HL-60 (cell line): ENCODE measurements around the gene AGL.

Source experiments
- GABPA ChIP-seq: IDR thresholded peaks from 2 replicates; pipeline ENCODE4 v1.6.1; 2012; ENCODE audit warnings: low read depth
- POLR2AphosphoS5 ChIP-seq: IDR thresholded peaks from 2 replicates; pipeline ENCODE4 v1.6.1; 2012; ENCODE audit warnings: low read depth
- TF ChIP-seq, protein P1 (sequence below): IDR thresholded peaks from one replicate; pipeline ENCODE4 v1.5.1; 2011; ENCODE audit warnings: low read length, control low read depth, inconsistent platforms; ENCODE audit not compliant: insufficient read depth
- TF ChIP-seq, protein P2 (sequence below): IDR thresholded peaks from 2 replicates; pipeline ENCODE4 v1.6.1; 2012; ENCODE audit warnings: low read depth; ENCODE audit not compliant: insufficient replicate concordance

DNA sequence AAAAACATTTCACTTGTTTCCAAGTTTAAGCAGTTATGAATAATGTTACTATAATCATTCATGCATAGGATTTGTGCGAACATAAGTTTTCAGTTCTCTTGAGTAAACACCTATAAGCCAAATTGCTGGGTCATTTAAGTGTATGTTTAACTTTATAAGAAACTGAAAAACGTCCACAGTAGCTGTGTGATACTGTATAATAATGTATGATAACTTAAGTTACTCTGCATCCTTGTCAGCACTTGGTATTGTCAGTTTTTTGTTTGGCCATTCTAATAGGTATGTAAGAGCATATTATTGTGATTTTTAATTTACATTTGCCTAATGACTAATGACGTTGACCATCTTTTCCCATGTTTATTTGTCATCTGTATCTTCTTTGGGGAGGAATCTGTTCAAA, 105.2 kb downstream of the AGL start:
- TF ChIP-seq, protein P1, sequence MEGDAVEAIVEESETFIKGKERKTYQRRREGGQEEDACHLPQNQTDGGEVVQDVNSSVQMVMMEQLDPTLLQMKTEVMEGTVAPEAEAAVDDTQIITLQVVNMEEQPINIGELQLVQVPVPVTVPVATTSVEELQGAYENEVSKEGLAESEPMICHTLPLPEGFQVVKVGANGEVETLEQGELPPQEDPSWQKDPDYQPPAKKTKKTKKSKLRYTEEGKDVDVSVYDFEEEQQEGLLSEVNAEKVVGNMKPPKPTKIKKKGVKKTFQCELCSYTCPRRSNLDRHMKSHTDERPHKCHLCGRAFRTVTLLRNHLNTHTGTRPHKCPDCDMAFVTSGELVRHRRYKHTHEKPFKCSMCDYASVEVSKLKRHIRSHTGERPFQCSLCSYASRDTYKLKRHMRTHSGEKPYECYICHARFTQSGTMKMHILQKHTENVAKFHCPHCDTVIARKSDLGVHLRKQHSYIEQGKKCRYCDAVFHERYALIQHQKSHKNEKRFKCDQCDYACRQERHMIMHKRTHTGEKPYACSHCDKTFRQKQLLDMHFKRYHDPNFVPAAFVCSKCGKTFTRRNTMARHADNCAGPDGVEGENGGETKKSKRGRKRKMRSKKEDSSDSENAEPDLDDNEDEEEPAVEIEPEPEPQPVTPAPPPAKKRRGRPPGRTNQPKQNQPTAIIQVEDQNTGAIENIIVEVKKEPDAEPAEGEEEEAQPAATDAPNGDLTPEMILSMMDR, result no peak
- TF ChIP-seq POLR2AphosphoS5 (no peak), GABPA (no peak)
- TF ChIP-seq, protein P2, sequence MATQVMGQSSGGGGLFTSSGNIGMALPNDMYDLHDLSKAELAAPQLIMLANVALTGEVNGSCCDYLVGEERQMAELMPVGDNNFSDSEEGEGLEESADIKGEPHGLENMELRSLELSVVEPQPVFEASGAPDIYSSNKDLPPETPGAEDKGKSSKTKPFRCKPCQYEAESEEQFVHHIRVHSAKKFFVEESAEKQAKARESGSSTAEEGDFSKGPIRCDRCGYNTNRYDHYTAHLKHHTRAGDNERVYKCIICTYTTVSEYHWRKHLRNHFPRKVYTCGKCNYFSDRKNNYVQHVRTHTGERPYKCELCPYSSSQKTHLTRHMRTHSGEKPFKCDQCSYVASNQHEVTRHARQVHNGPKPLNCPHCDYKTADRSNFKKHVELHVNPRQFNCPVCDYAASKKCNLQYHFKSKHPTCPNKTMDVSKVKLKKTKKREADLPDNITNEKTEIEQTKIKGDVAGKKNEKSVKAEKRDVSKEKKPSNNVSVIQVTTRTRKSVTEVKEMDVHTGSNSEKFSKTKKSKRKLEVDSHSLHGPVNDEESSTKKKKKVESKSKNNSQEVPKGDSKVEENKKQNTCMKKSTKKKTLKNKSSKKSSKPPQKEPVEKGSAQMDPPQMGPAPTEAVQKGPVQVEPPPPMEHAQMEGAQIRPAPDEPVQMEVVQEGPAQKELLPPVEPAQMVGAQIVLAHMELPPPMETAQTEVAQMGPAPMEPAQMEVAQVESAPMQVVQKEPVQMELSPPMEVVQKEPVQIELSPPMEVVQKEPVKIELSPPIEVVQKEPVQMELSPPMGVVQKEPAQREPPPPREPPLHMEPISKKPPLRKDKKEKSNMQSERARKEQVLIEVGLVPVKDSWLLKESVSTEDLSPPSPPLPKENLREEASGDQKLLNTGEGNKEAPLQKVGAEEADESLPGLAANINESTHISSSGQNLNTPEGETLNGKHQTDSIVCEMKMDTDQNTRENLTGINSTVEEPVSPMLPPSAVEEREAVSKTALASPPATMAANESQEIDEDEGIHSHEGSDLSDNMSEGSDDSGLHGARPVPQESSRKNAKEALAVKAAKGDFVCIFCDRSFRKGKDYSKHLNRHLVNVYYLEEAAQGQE, result no peak
